Activated naive CD8-positive, alpha-beta T cell treated with anti-CD3 and anti-CD28 coated beads for 36 hours (primary cell): Measurements from ENCODE around the gene GPC6. TPM values are rescaled to one million over a fixed set of nuclear protein-coding genes. Genes with fewer than 3 reads are reported as not detected.

Experiments
- DNase-seq: peaks from one replicate; pipeline ENCODE4 v3.0.0; 2021
- H3K27ac Mint-ChIP-seq: one replicate; pipeline ENCODE4 v1.8.0; 2022; ENCODE audit warnings: mild to moderate bottlenecking, moderate library complexity, mixed read lengths
- H3K27me3 Mint-ChIP-seq: one replicate; pipeline ENCODE4 v1.8.0; 2022; ENCODE audit warnings: mild to moderate bottlenecking, mixed read lengths
- H3K36me3 Mint-ChIP-seq: one replicate; pipeline ENCODE4 v1.8.0; 2021; ENCODE audit warnings: mild to moderate bottlenecking, mixed read lengths
- H3K4me1 Mint-ChIP-seq: one replicate; pipeline ENCODE4 v1.8.0; 2021; ENCODE audit warnings: mixed read lengths
- H3K4me3 Mint-ChIP-seq: one replicate; pipeline ENCODE4 v1.8.0; 2022; ENCODE audit warnings: mild to moderate bottlenecking, moderate library complexity, mixed read lengths
- H3K9me3 Mint-ChIP-seq: one replicate; pipeline ENCODE4 v1.8.0; 2022; ENCODE audit warnings: mixed read lengths
- total RNA-seq, 2 experiments: library from RNA; stranded (reverse); gene quantifications; one replicate each; pipeline ENCODE4 v1.2.3, GENCODE V29; 2021

Gene GPC6
- total RNA-seq, 2 experiments from 2014 or later = not detected

DNA sequence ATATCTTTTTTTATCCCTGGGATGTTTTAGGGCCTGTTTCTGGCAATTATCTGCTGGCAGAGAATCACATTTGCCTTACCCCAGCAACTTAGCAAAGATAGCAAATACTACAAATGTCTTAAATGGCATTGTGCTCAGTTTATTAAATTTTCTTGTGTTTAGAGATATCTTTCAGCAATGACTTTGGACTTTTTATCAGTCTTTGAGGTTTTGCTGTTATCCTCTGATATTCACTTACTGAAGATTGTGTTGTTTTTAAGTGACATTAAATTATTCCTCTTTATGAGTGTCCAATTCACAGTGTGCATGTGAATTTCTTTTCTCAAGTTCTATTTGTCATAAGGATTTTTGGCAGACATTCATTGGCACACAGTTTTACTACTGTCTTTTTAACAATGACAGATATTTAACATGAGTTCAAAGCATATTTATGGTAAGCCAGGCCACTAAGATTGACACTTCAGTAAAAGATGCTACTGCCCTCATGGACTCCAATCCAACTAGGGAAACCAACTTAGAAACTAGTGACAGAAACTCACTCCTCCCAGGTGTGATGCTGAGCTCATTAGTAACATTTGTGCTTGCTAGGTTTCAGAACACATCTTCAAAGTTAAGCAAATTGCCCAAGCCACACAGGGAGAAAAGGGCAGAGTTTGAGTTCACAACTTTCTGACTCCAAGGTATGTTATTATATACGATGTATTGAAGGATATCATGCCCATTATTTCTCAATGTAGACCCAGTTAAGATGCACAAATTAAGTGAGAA lies 481.9 kb downstream of the GPC6 start:
- no peaks in the 10 kb centered on the region for H3K4me1 Mint-ChIP-seq
- no peaks in the 10 kb centered on the region for H3K27me3 Mint-ChIP-seq
- H3K36me3 Mint-ChIP-seq = no peaks in the 10 kb centered on the region
- H3K4me3 Mint-ChIP-seq = no peak overlapping the region
- H3K9me3 Mint-ChIP-seq = peaks cover 2% of the 10 kb centered on the region
- DNase-seq = no peak
- H3K27ac Mint-ChIP-seq = no peak overlapping the region

DNA sequence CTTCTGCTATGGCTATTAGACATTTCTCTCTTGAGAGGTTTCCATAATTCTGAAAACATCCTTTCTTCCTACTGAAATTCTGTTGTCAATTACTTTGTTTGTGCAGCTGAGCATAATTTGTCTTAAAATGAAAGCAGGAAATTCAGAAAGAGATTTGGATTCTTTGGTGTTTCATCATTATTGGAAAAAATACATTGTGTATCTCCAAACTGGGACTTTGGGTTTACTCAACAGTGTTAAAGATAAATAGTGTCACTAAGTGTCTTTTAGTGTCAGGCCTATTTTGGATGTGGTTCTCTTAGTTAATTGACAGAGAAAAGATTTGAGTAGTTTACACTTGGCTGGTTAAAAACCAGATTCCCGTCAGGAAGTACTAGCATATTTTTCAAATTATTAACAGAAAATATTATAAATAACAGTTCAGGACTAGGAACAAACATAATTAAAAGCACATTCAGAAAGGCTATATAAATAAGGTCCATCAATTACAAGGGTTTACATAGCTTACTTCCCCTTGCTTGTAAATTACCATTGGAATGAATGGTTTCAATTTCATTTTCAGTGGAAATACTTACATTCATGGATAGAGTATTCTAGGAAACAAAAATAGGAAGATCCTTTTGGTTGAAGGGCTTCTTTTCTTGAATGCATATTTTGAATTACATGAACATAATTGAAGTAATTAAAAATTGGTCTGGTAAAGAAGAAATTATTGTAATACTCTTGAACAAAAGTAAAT lies 483.1 kb downstream of the GPC6 start:
- H3K4me3 Mint-ChIP-seq = no peak overlapping the region

DNA sequence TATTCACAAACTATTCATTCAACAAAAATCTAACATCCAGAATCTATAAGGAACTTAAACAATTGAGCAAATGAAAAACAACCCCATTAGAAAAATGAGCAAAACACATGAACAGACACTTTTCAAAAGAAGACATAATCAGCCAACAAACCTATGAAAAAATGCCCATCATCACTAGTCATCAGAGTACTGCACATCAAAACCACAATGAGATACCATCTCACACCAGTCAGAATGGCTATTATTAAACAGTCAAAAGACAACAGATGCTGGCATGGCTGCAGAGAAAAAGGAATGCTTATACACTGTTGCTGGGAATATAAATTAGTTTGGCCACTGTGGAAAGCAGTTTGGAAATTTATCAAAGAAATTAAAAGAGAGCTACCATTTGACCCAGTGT lies 487.6 kb downstream of the GPC6 start:
- H3K9me3 Mint-ChIP-seq = peaks cover 15% of the 10 kb centered on the region

More for the DNA sequence above, 483.1 kb downstream of the GPC6 start:
- Mint-ChIP-seq H3K36me3 (no peaks in the 10 kb centered on the region), H3K9me3 (peaks cover 12% of the 10 kb centered on the region), H3K27ac (no peak overlapping the region), H3K27me3 (no peaks in the 10 kb centered on the region), H3K4me1 (no peaks in the 10 kb centered on the region)
- no peak for DNase-seq

GRCh38 chr13:93715866-93716265 lies 489.3 kb downstream of the GPC6 start:
- Mint-ChIP-seq H3K4me1 (no peaks in the 10 kb centered on the region), H3K9me3 (peaks cover 21% of the 10 kb centered on the region), H3K27ac (no peak overlapping the region), H3K36me3 (no peaks in the 10 kb centered on the region), H3K4me3 (no peak overlapping the region), H3K27me3 (no peaks in the 10 kb centered on the region)
- no peak for DNase-seq

More for the DNA sequence above, 487.6 kb downstream of the GPC6 start:
- Mint-ChIP-seq H3K4me3 (no peak overlapping the region), H3K4me1 (no peaks in the 10 kb centered on the region), H3K27ac (no peak overlapping the region), H3K36me3 (no peaks in the 10 kb centered on the region), H3K27me3 (no peaks in the 10 kb centered on the region)
- DNase-seq = no peak

DNA sequence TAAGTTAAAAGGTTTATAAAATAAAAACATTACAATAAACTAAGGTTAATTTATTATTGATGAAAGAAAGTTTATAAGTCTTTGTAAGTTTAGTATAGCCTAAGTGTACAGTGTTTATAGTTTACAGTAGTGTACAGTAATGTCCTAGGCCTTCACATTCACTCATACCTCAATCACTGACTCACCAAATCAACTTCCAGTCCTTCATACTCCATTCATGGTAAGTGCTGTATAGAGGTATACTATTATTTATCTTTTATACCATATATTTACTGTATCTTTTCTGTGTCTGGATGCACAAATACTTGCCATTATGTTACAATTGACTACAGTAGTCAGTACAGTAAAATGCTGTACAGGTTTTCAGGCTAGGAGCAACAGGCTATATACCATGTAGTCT lies 490.0 kb downstream of the GPC6 start:
- Mint-ChIP-seq H3K27me3 (no peaks in the 10 kb centered on the region), H3K4me3 (no peak overlapping the region), H3K4me1 (no peaks in the 10 kb centered on the region), H3K9me3 (peaks cover 22% of the 10 kb centered on the region), H3K36me3 (no peaks in the 10 kb centered on the region), H3K27ac (no peak overlapping the region)
- no peak for DNase-seq

DNA sequence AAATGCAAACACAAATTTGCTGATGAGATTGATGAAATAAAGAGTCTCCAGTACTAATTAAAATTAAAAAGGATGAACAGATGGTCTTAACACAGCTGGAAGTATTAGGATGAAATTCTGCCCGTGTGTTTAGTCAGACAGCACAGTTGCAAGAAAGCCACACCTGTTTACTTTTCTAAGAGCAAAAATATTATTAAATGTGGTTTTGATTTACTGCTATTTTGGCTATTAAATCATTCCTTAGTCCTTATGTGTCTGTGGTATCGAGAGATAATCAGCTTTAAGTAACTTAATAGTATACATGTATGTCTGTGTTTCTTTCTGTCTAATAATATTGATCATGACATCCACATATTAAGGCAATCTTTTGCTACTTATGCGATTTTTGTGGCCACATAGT lies 494.9 kb downstream of the GPC6 start:
- Mint-ChIP-seq H3K36me3 (no peaks in the 10 kb centered on the region), H3K4me3 (no peak overlapping the region), H3K27ac (no peak overlapping the region), H3K4me1 (no peaks in the 10 kb centered on the region), H3K27me3 (no peaks in the 10 kb centered on the region), H3K9me3 (peaks cover 8% of the 10 kb centered on the region)
- DNase-seq = no peak

GRCh38 chr13:93723316-93723715 lies 496.7 kb downstream of the GPC6 start:
- Mint-ChIP-seq H3K9me3 (peaks cover 7% of the 10 kb centered on the region), H3K4me1 (no peaks in the 10 kb centered on the region), H3K27ac (no peak overlapping the region), H3K4me3 (no peak overlapping the region), H3K27me3 (no peaks in the 10 kb centered on the region), H3K36me3 (no peaks in the 10 kb centered on the region)
- DNase-seq = no peak

DNA sequence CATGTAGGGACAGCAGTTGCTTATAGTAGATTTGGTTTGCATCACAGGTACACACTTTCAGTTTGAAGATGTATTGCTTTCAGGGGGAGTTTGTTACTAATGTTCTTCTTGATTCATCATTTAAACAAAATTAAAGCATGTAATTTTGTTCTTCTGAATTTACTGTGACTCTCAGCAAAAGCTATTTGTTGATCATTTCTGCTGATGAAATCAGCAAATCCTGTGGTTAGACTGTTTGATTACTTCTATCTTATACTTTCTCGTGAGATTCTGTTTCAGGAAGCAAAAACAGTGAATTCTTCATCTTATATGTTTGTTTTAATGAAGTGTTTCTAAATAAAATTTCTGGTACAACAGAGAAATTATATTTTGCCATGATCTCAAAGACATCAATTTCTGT lies 497.6 kb downstream of the GPC6 start:
- Mint-ChIP-seq H3K27ac (no peak overlapping the region), H3K36me3 (no peaks in the 10 kb centered on the region), H3K9me3 (peaks cover 7% of the 10 kb centered on the region), H3K4me1 (no peaks in the 10 kb centered on the region), H3K27me3 (no peaks in the 10 kb centered on the region), H3K4me3 (no peak overlapping the region)
- DNase-seq = no peak

DNA sequence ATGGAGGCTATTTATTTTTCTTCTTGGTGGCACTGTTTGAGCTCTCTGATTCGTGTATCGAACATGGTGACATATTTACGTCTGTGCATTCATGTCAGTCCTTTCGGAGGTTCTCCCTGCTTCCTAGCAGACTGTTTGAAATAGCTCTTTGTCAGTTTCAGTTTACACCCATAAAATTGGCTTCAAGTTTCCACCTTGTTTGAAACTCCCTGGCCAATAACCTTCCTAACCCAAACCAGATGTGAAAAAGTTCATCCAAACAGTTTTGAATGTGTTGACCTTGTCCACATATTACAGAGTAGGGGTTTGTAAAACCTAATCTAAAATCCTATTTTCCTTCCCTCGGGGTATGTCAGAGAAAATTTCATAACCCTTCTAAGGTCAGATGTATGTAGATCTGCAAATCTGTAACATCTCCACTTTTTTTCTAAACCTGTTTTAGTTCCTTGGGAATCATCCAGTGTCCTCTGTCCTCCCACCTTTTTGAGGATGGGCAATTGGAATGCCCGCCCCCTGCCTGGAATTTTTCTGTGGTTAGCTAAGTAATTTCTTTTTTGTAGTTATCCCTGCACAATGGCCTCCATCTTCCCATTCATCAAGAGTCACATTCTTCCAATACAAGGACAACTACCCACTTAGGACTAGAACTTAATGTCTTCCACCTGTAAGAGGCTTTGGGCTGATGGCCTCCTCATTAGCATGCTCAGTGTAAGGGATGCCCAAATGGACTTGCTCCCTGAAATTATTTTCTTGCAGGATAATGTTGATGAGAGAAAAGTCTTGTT lies 499.8 kb downstream of the GPC6 start:
- Mint-ChIP-seq H3K27ac (no peak overlapping the region), H3K4me3 (no peak overlapping the region), H3K36me3 (no peaks in the 10 kb centered on the region), H3K27me3 (no peaks in the 10 kb centered on the region), H3K4me1 (no peaks in the 10 kb centered on the region), H3K9me3 (no peaks in the 10 kb centered on the region)
- no peak for DNase-seq

GRCh38 chr13:93727211-93728141 lies 500.9 kb downstream of the GPC6 start:
- H3K9me3 Mint-ChIP-seq = no peaks in the 10 kb centered on the region
- no peak overlapping the region for H3K4me3 Mint-ChIP-seq
- no peak for DNase-seq
- H3K27me3 Mint-ChIP-seq = no peaks in the 10 kb centered on the region
- no peak overlapping the region for H3K27ac Mint-ChIP-seq
- no peaks in the 10 kb centered on the region for H3K4me1 Mint-ChIP-seq
- H3K36me3 Mint-ChIP-seq = no peaks in the 10 kb centered on the region

DNA sequence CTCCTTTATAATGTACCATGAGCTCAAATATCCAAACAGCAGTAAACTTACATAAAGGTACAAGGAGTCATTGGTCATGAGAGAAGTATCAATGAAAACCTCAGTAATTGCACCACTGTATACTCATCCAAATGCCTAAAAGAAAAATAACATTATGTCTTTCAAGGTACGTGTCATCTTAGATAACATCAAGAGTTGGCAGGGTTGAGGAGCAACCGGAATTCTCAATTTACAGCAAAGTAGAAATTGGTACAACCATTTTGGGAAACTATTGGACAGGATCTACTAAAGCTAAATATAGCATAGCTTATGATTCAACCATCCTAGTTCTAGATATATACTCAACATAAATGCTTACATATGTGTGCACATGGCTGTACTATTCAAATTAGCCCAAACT lies 502.8 kb downstream of the GPC6 start:
- Mint-ChIP-seq H3K4me3 (no peak overlapping the region), H3K27ac (no peak overlapping the region), H3K4me1 (no peaks in the 10 kb centered on the region), H3K9me3 (no peaks in the 10 kb centered on the region), H3K27me3 (peaks cover 3% of the 10 kb centered on the region), H3K36me3 (no peaks in the 10 kb centered on the region)
- no peak for DNase-seq

GRCh38 chr13:93730780-93731179 lies 504.2 kb downstream of the GPC6 start:
- no peaks in the 10 kb centered on the region for H3K4me1 Mint-ChIP-seq
- no peak overlapping the region for H3K4me3 Mint-ChIP-seq
- H3K36me3 Mint-ChIP-seq = no peaks in the 10 kb centered on the region
- no peak overlapping the region for H3K27ac Mint-ChIP-seq
- H3K27me3 Mint-ChIP-seq = peaks cover 3% of the 10 kb centered on the region
- H3K9me3 Mint-ChIP-seq = no peaks in the 10 kb centered on the region
- DNase-seq = no peak

DNA sequence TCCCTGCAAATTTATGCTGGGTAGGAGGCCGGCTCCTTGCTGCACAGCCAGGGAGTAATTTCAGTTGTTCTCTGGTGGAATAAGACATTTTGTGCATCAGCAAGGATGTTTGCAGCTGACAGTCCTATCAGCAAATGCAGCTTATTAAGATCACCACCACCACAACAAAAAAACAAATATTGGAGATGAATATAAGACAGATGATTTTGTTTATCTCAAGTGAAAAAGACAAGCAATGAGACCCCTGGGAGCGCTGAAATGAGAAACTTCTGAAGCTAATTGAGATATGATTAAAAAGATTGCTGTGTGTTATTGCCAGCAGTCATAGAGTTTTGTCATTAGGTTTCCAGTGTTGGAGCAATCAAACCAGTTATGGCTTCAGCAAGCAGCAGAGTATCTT lies 505.6 kb downstream of the GPC6 start:
- no peaks in the 10 kb centered on the region for H3K9me3 Mint-ChIP-seq
- peaks cover 3% of the 10 kb centered on the region for H3K27me3 Mint-ChIP-seq
- H3K4me3 Mint-ChIP-seq = no peak overlapping the region
- no peaks in the 10 kb centered on the region for H3K4me1 Mint-ChIP-seq
- H3K36me3 Mint-ChIP-seq = no peaks in the 10 kb centered on the region
- no peak for DNase-seq
- H3K27ac Mint-ChIP-seq = no peak overlapping the region

DNA sequence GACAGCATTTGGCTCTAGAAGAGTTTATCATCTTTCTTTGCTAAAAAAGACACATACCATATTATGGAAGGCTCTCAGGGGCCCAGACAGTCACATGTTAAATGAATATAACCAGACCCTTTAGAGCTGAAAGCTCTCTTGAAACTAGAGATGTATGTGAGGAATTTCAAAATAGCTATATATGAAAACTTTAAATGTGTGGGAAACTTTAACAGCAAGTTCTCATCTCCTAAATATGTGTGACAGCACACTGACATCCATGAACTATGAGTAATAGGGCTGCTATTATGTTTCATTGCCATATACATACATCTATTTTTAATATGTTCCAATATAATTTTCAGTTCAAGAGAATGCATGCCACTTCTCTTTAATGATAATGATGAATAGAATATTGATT lies 509.5 kb downstream of the GPC6 start:
- H3K9me3 Mint-ChIP-seq = no peaks in the 10 kb centered on the region
- no peak for DNase-seq
- no peaks in the 10 kb centered on the region for H3K36me3 Mint-ChIP-seq
- H3K27ac Mint-ChIP-seq = no peak overlapping the region
- peaks cover 3% of the 10 kb centered on the region for H3K27me3 Mint-ChIP-seq
- H3K4me1 Mint-ChIP-seq = no peaks in the 10 kb centered on the region
- H3K4me3 Mint-ChIP-seq = no peak overlapping the region
